Adrenal gland (tissue), 12 donors: ENCODE measurements around the gene GUK1. TPM values are rescaled to one million over a fixed set of nuclear protein-coding genes. Genes with fewer than 3 reads are reported as not detected.

Experiments
- DNase-seq, 7 donors: peaks; one replicate each; pipeline ENCODE4 v3.0.0-alpha.2; 2019 to 2020
- H3K27ac ChIP-seq, 5 donors: fragments of 200-600 bp; sonication (generic) in 4 of 5; 1 replicate in 3 of 5; 2 replicates in 2 of 5; pipeline versions ENCODE4 v1.5.1 to v1.8.0; 2016 to 2020; ENCODE audit warnings: mild to moderate bottlenecking in 1 of 5
- H3K27me3 ChIP-seq: fragments of 200-600 bp; 2 replicates; pipeline ENCODE4 v1.8.0; 2021
- H3K36me3 ChIP-seq, 2 donors: fragments of 200-600 bp; replicated peaks in 1 of 2; 1 replicate in 1 of 2; 2 replicates in 1 of 2; pipeline versions ENCODE4 v1.5.1 to v1.8.0; 2018 to 2022
- H3K4me1 ChIP-seq, 2 donors: fragments of 200-600 bp; replicated peaks in 1 of 2; 1 replicate in 1 of 2; 2 replicates in 1 of 2; pipeline versions ENCODE4 v1.5.1 to v1.8.0; 2018 to 2021
- H3K4me3 ChIP-seq, 4 donors: fragments of 200-600 bp; sonication (generic) in 3 of 4; one replicate each; pipeline ENCODE4 v1.5.1; 2016 to 2018
- H3K9me3 ChIP-seq, 3 donors: fragments of 200-600 bp; sonication (generic) in 1 of 3; replicated peaks in 1 of 3; 1 replicate in 2 of 3; 2 replicates in 1 of 3; pipeline versions ENCODE4 v1.5.1 to v1.8.0; 2016 to 2021
- CTCF ChIP-seq, 6 experiments: fragments of 450-650 bp in 4 of 6; fragments of 200-600 bp in 2 of 6; sonication (generic) in 1 of 6; IDR thresholded peaks; 1 replicate in 5 of 6; 2 replicates in 1 of 6; pipeline versions ENCODE4 v1.5.1 to v1.8.0; 2016 to 2021; ENCODE audit warnings: antibody characterized with exemption in 6 of 6, mild to moderate bottlenecking in 2 of 6, moderate library complexity in 1 of 6
- POLR2A ChIP-seq, 2 donors: fragments of 450-650 bp; IDR thresholded peaks; one replicate each; pipeline ENCODE4 v1.6.1; 2017; ENCODE audit warnings: antibody characterized with exemption in 2 of 2, mild to moderate bottlenecking in 2 of 2, moderate library complexity in 1 of 2
- WGBS, 4 donors: extraction: QIAGEN DNeasy Blood & Tissue Kit in 2 of 4; methylation state at CpG; one replicate each; pipeline versions ENCODE4 v1.1.5 to v1.1.7; 2013 to 2017; 5-methylcytosine and 5-hydroxymethylcytosine counted together
- intact Hi-C, 2 donors: fragments of 100-400 bp; cut with DNase I; formaldehyde crosslinking; loops; one replicate each; pipeline versions ENCODE4 v1.14.1 to v1.15.0; 2022 to 2023
- polyA plus RNA-seq, 3 donors: library from polyadenylated mRNA; stranded (reverse); fragments of 200-250 nt in 2 of 3; fragments of 350-450 nt in 1 of 3; fragmentation: Illumina TruSeq in 1 of 3; extraction: RNeasy Lipid Tissue Mini Kit (QIAGEN cat#74804) in 1 of 3; gene quantifications; one replicate each; pipeline ENCODE4 v1.2.3, GENCODE V29; 2013 to 2014
- total RNA-seq, 9 donors: library from RNA; depleted of rRNA in 4 of 9; stranded (reverse); fragments of >200 nt in 4 of 9; fragments of 120-200 nt in 1 of 9; fragmentation: NEBNext Ultra II Directional in 1 of 9; extraction: Animal tissue kit (Norgen Biotek cat#: 25700) in 1 of 9; gene quantifications; one replicate each; pipeline versions ENCODE4 v1.1.0 to v1.2.4, GENCODE V29; 2013 to 2023
- donor health status: healthy with polysubstance abuse.
- donor health status: Bipolar disorder and iron deficiency.
- donor health status: DM: yes; HTN: yes; CAD: no.
- donor health status: DM: no; HTN: no; CAD: no.
- donor health status: DM: no; HTN: no; CAD: no.
- donor health status: DM: yes; HTN: yes; CAD: no.

GUK1 gene
- total and polyA plus RNA-seq, 12 donors: 42.3 to 427 (median 236) TPM

GRCh38 chr1:228148935-228149405 lies 8.9 kb downstream of the GUK1 start:
- Histone ChIP-seq H3K36me3 (peaks cover 0 to 25% of the 10 kb centered on the region in 2 donors), H3K27ac (peak overlapping the region in 4 of 5 donors; percentile 50 to 90 (median 67)), H3K9me3 (no peaks in the 10 kb centered on the region), H3K4me3 (no peak overlapping the region), H3K27me3 (no peaks in the 10 kb centered on the region), H3K4me1 (peaks cover 6 to 25% of the 10 kb centered on the region in 2 donors)
- TF ChIP-seq CTCF (IDR thresholded peaks at IDR 0.05) (no peak), POLR2A (IDR thresholded peaks at IDR 0.05) (no peak)
- peak in 2 of 7 donors; percentile 6 to 18 for DNase-seq
- intact Hi-C loops: no loop called here
- 71 to 88% (median 79%) methylated on average over 3 to 8 of the region's 8 CpGs for WGBS, 4 donors

- peaks cover 6 to 25% of the 10 kb centered on the region in 2 donors for H3K4me1 ChIP-seq
- H3K27ac ChIP-seq: peak within 1 kb of the TSS in 4 of 5 donors; percentile 50 to 90 (median 67)
- H3K9me3 ChIP-seq: no peaks in the 10 kb centered on the region
- WGBS, 4 donors: 53 to 84% (median 65%) methylated on average over 5 to 17 of the region's 17 CpGs
- H3K4me3 ChIP-seq: peak within 1 kb of the TSS in 1 of 4 donors; percentile 40
- no peaks in the 10 kb centered on the region for H3K27me3 ChIP-seq
- TF ChIP-seq POLR2A (IDR thresholded peaks at IDR 0.05): no peak
- no peak for TF ChIP-seq CTCF (IDR thresholded peaks at IDR 0.05)
- intact Hi-C loops: no loop called here
- peaks cover 0 to 25% of the 10 kb centered on the region in 2 donors for H3K36me3 ChIP-seq
- peak in 3 of 7 donors; percentile 31 to 50 (median 42) for DNase-seq
These were observed 9.5 kb downstream of the GUK1 start, which contains the start of gene GJC2 for GRCh38 chr1:228149406-228150119. GJC2 (plus strand) TSS chr1:228149930; CDS start chr1:228157759, 7,829 bp downstream.

GRCh38 chr1:228150120-228150460 lies 10.0 kb downstream of the GUK1 start:
- Histone ChIP-seq H3K4me3 (peak overlapping the region in 1 of 4 donors; percentile 40), H3K27ac (peak overlapping the region in 4 of 5 donors; percentile 50 to 90 (median 67)), H3K9me3 (no peaks in the 10 kb centered on the region), H3K27me3 (no peaks in the 10 kb centered on the region), H3K4me1 (peaks cover 6 to 25% of the 10 kb centered on the region in 2 donors), H3K36me3 (peaks cover 0 to 25% of the 10 kb centered on the region in 2 donors)
- peak in 2 of 7 donors; percentile 25 to 28 for DNase-seq
- TF ChIP-seq CTCF (IDR thresholded peaks at IDR 0.05): peak in 1 of 6 experiments; percentile 2
- no peak for TF ChIP-seq POLR2A (IDR thresholded peaks at IDR 0.05)
- 58 to 80% (median 59%) methylated on average over 1 to 7 of the region's 7 CpGs; no CpG with 5 or more reads in 1 of the 4 donors for WGBS, 4 donors
- intact Hi-C loops: no loop called here

- peaks cover 0 to 25% of the 10 kb centered on the region in 2 donors for H3K36me3 ChIP-seq
- no peak for TF ChIP-seq CTCF (IDR thresholded peaks at IDR 0.05)
- no peak for TF ChIP-seq POLR2A (IDR thresholded peaks at IDR 0.05)
- H3K4me3 ChIP-seq: peak overlapping the region in 1 of 4 donors; percentile 29
- no peaks in the 10 kb centered on the region for H3K9me3 ChIP-seq
- WGBS, 4 donors: 31 to 69% (median 35%) methylated on average over 3 to 17 of the region's 17 CpGs
- peak; percentile 48 to 73 (median 71) for DNase-seq
- H3K27ac ChIP-seq: peak overlapping the region in 4 of 5 donors; percentile 50 to 90 (median 67)
- intact Hi-C loops: no loop called here
- H3K27me3 ChIP-seq: no peaks in the 10 kb centered on the region
- peaks cover 6 to 25% of the 10 kb centered on the region in 2 donors for H3K4me1 ChIP-seq
These were observed 10.5 kb downstream of the GUK1 start for GRCh38 chr1:228150461-228151179.
